K562 (cell line): ENCODE data around the gene ITSN1. TPM values are rescaled to one million over a fixed set of nuclear protein-coding genes. Genes with fewer than 3 reads are reported as not detected.

ENCODE experiments used
- ATAC-seq: fragments of 200-7000 bp; cut with Tn5 transposase; 3 replicates; pipeline ENCODE4 v1.9.1; 2020; ENCODE audit warnings: moderate library complexity
- BruUV-seq: library from RNA; stranded (reverse); fragments of 400-500 nt; replicated peaks from 2 replicates; lab custom pipeline; 2021; lab: Mats Ljungman, UMichigan
- CTCF ChIA-PET: fragments of 300-600 bp; formaldehyde crosslinking; extraction: SDS; loops from one replicate; lab custom pipeline; 2021; ENCODE audit warnings: low intra/inter-chr PET ratio; lab: Yijun Ruan, JAX
- POLR2A ChIA-PET: fragments of 300-600, 350-650 bp; sonication (Branson Sonifier 250); formaldehyde crosslinking; extraction: SDS; loops from one replicate; lab custom pipeline; 2021; ENCODE audit warnings: antibody characterized with exemption, inconsistent platforms; lab: Yijun Ruan, JAX
- DNase-seq, 4 experiments: peaks; one replicate each; pipeline versions ENCODE4 v3.0.0 to v3.0.0-alpha.2; 2011 to 2018; ENCODE audit warnings: low spot score in 3 of 4, mixed read lengths in 3 of 4; ENCODE audit errors: extremely low read depth in 1 of 4
- FAIRE-seq: peaks from 2 replicates; lab custom pipeline; 2011; peaks lifted over from hg19 to GRCh38; lab: Jason Lieb, UNC
- H2AFZ ChIP-seq: 2 replicates; pipeline ENCODE4 v1.6.0; 2011; ENCODE audit warnings: low read depth, low read length, control low read depth, inconsistent platforms
- H3K27ac ChIP-seq: fragments of 200-600 bp; 3 replicates; pipeline ENCODE4 v1.8.0; 2011; ENCODE audit warnings: low read depth, mild to moderate bottlenecking, control low read depth, inconsistent platforms, low read length, moderate library complexity, mixed read lengths; ENCODE audit errors: extremely low read depth
- H3K27me3 ChIP-seq, 2 experiments: fragments of 300-600 bp in 1 of 2; 2 replicates in 1 of 2; 3 replicates in 1 of 2; pipeline versions ENCODE4 v1.6.0 to v1.8.0; 2011; ENCODE audit warnings: inconsistent platforms in 2 of 2, low read length in 2 of 2, mild to moderate bottlenecking in 1 of 2, mixed read lengths in 1 of 2, moderate library complexity in 1 of 2; ENCODE audit not compliant: control insufficient read depth in 2 of 2, insufficient read depth in 2 of 2
- H3K36me3 ChIP-seq: fragments of 300-600 bp; 3 replicates; pipeline ENCODE4 v1.8.0; 2011; ENCODE audit warnings: mild to moderate bottlenecking, low read length, inconsistent platforms; ENCODE audit not compliant: control insufficient read depth, insufficient read depth
- H3K4me1 ChIP-seq, 2 experiments: fragments of 200-600 bp in 1 of 2; replicated peaks in 1 of 2; 2 replicates in 1 of 2; 3 replicates in 1 of 2; pipeline versions ENCODE4 v1.5.1 to v1.8.0; 2011; ENCODE audit warnings: inconsistent platforms in 2 of 2, low read length in 2 of 2, mild to moderate bottlenecking in 1 of 2, mixed read lengths in 1 of 2, moderate library complexity in 1 of 2; ENCODE audit not compliant: control insufficient read depth in 2 of 2, insufficient read depth in 2 of 2
- H3K4me2 ChIP-seq: 2 replicates; pipeline ENCODE4 v1.6.1; 2011; ENCODE audit warnings: low read length, control low read depth, inconsistent platforms, mixed read lengths; ENCODE audit not compliant: insufficient read depth
- H3K4me3 ChIP-seq: fragments of 200-600 bp; sonication (generic), shearing (Covaris generic); 2 replicates; pipeline ENCODE4 v1.5.1; 2016; ENCODE audit warnings: control low read depth, inconsistent platforms
- H3K79me2 ChIP-seq: fragments of 200-600 bp; 3 replicates; pipeline ENCODE4 v1.8.0; 2011; ENCODE audit warnings: low read length, inconsistent platforms; ENCODE audit not compliant: control insufficient read depth, insufficient read depth
- H3K9ac ChIP-seq, 2 experiments: 2 replicates each; pipeline versions ENCODE4 v1.6.0 to v1.6.1; 2011; ENCODE audit warnings: low read depth in 2 of 2, low read length in 2 of 2, control low read depth in 1 of 2, inconsistent platforms in 1 of 2, mild to moderate bottlenecking in 1 of 2, mixed read lengths in 1 of 2; ENCODE audit not compliant: insufficient read depth in 1 of 2
- H3K9me1 ChIP-seq: one replicate; pipeline ENCODE4 v1.6.0; 2011; ENCODE audit warnings: inconsistent platforms, mild to moderate bottlenecking, low read length, moderate library complexity; ENCODE audit not compliant: control insufficient read depth, insufficient read depth
- H3K9me3 ChIP-seq: replicated peaks from 2 replicates; pipeline ENCODE4 v1.5.1; 2011; ENCODE audit warnings: low read depth, low read length, inconsistent platforms; ENCODE audit not compliant: control insufficient read depth, insufficient read depth
- H4K20me1 ChIP-seq: replicated peaks from 2 replicates; pipeline ENCODE4 v1.6.1; 2011; ENCODE audit warnings: low read length, inconsistent platforms, mixed read lengths; ENCODE audit not compliant: control insufficient read depth, insufficient read depth
- AFF4 ChIP-seq: sonication (generic); formaldehyde crosslinking; IDR thresholded peaks from 2 replicates; pipeline ENCODE4 v1.8.0; 2023; ENCODE audit warnings: mild to moderate bottlenecking, missing genetic modification reagents
- CTBP1 ChIP-seq: fragments of 450-650 bp; IDR thresholded peaks from 2 replicates; pipeline ENCODE4 v1.6.1; 2016; ENCODE audit warnings: borderline replicate concordance
- HCFC1 ChIP-seq: IDR thresholded peaks from 2 replicates; pipeline ENCODE4 v1.6.1; 2012; ENCODE audit warnings: low read depth, low read length, improper control_type of control experiment
- NCOR1 ChIP-seq: fragments of 450-650 bp; IDR thresholded peaks from 2 replicates; pipeline ENCODE4 v1.6.1; 2016; ENCODE audit warnings: mild to moderate bottlenecking, moderate library complexity
- NR2C2 ChIP-seq, 2 experiments: fragments of 200-800 bp in 1 of 2; sonication (Bioruptor generic) in 1 of 2; sonication (generic) in 1 of 2; formaldehyde crosslinking in 1 of 2; IDR thresholded peaks; 2 replicates each; pipeline versions ENCODE4 v1.6.1 to v1.8.0; 2016 to 2022; ENCODE audit warnings: mild to moderate bottlenecking in 1 of 2, missing compliant biosample characterization in 1 of 2, missing genetic modification characterization in 1 of 2, missing genetic modification reagents in 1 of 2
- RBM14 ChIP-seq: fragments of 200-400 bp; formaldehyde crosslinking; IDR thresholded peaks from 2 replicates; pipeline ENCODE4 v1.6.1; 2018; ENCODE audit warnings: low read depth, mild to moderate bottlenecking, low read length, moderate library complexity, borderline replicate concordance; ENCODE audit not compliant: insufficient read depth
- TCF15 ChIP-seq: fragments of 250-450 bp; sonication (Bioruptor Pico); IDR thresholded peaks from 2 replicates; pipeline ENCODE4 v1.8.0; 2022; ENCODE audit warnings: moderate library complexity, mild to moderate bottlenecking, inconsistent platforms
- TFE3 ChIP-seq: fragments of 450-650 bp; formaldehyde crosslinking; IDR thresholded peaks from 2 replicates; pipeline ENCODE4 v1.4.0; 2020; ENCODE audit warnings: mild to moderate bottlenecking, mixed read lengths
- USF1 ChIP-seq: sonication (generic); formaldehyde crosslinking; IDR thresholded peaks from 2 replicates; pipeline ENCODE4 v1.9.0; 2022; ENCODE audit warnings: mild to moderate bottlenecking, missing genetic modification reagents
- USF2 ChIP-seq: sonication (generic); formaldehyde crosslinking; IDR thresholded peaks from 2 replicates; pipeline ENCODE4 v1.5.0; 2020; ENCODE audit warnings: missing genetic modification reagents
- WGBS: fragments of 100-300 bp; shearing (Covaris generic); methylation state at CpG from one replicate; pipeline ENCODE4 v1.1.6; 2016; ENCODE audit warnings: low coverage, mixed read lengths; ENCODE audit not compliant: insufficient coverage; ENCODE audit errors: missing lambda C conversion rate; 5-methylcytosine and 5-hydroxymethylcytosine counted together
- in situ Hi-C: fragments of 300-500 bp; cut with MboI; formaldehyde crosslinking; loops from 4 replicates; pipeline ENCODE4 v1.15.0; 2018; ENCODE audit warnings: inconsistent platforms, mixed read lengths
- intact Hi-C: fragments of 100-400 bp; cut with micrococcal nuclease; formaldehyde crosslinking; loops from 2 replicates; pipeline ENCODE4 v1.14.2; 2022
- polyA plus RNA-seq, 8 experiments: library from polyadenylated mRNA; depleted of rRNA in 4 of 8; stranded (reverse) in 5 of 8; unstranded in 3 of 8; fragments of >200 nt; fragmentation: Nextera tagmentation in 2 of 8; fragmentation: Illumina TruSeq in 1 of 8; extraction: Ambion mirVana in 2 of 8; extraction: Trizol in 1 of 8; gene quantifications; 2 replicates each; pipeline versions ENCODE4 v1.2.1 to v1.2.3, GENCODE V29; 2011 to 2014; ENCODE audit warnings: inconsistent platforms in 1 of 8, missing spikeins in 1 of 8
- total RNA-seq, 7 experiments: library from RNA; depleted of rRNA in 6 of 7; stranded (reverse); fragments of >200 nt in 6 of 7; fragmentation: Illumina TruSeq in 2 of 7; extraction: Trizol in 2 of 7; gene quantifications; 2 replicates each; pipeline versions ENCODE4 v1.2.1 to v1.2.3, GENCODE V29; 2011 to 2021; ENCODE audit warnings: low replicate concordance in 1 of 7

The ITSN1 gene
- total and polyA plus RNA-seq, 9 of the 15 experiments (the other 6 are each of a cell fraction or from before 2014, with no cell fraction given) = 1.1 to 12.6 (median 4.8) TPM

- TF ChIP-seq CTBP1 (0 out of 2 replicates have a peak, but pooled peaks have one; percentile 32), NR2C2 (CRISPR knock-in tag; IDR thresholded peaks at IDR 0.05) (no peak), NR2C2 (tag; IDR thresholded peaks at IDR 0.05) (peak; percentile 82)
These were observed 15.0 kb downstream of the ITSN1 start (continued) for GRCh38 chr21:33657124-33657820.

GRCh38 chr21:33658919-33659567 is 16.7 kb downstream of the ITSN1 start:
- no peaks in the 10 kb centered on the region for H3K36me3 ChIP-seq
- intact Hi-C loops = no loop called here
- no peak overlapping the region for H2AFZ ChIP-seq
- no peaks in the 10 kb centered on the region; a peak in 1 of 5 replicates for H3K27me3 ChIP-seq
- ATAC-seq (no peak), FAIRE-seq (no peak), DNase-seq (no peak)
- ChIA-PET CTCF (no interaction called here), POLR2A (interaction anchor here (1.3 kb wide), 1 partner anchor 9 kb away, joined by 4 read pairs; no protein-coding TSS in a partner anchor)
- no peak overlapping the region for H3K4me2 ChIP-seq
- no peaks in the 10 kb centered on the region for H3K9me1 ChIP-seq
- in situ Hi-C loops = no loop called here
- H4K20me1 ChIP-seq = no peaks in the 10 kb centered on the region
- no peak overlapping the region for H3K27ac ChIP-seq
- BruUV-seq = no TSS peak
- WGBS = 28% methylated on average over 7 of the region's 7 CpGs
- H3K79me2 ChIP-seq = no peaks in the 10 kb centered on the region
- no peak overlapping the region for H3K4me3 ChIP-seq
- no peak overlapping the region for H3K9ac ChIP-seq
- peaks cover 5 to 14% of the 10 kb centered on the region in 2 experiments; a peak in 4 of 5 replicates for H3K4me1 ChIP-seq
- H3K9me3 ChIP-seq = no peaks in the 10 kb centered on the region
- TF ChIP-seq USF1 (CRISPR knock-in tag) (peak; percentile 34; the same call in 1 of the 2 replicates), AFF4 (no peak), USF2 (CRISPR knock-in tag) (peak; percentile 65), NCOR1 (no peak), TCF15 (no peak), HCFC1 (no peak), RBM14 (no peak), TFE3 (CRISPR knock-in tag) (peak; percentile 69)
